HG03571 (cell line): Measurements from ENCODE around the gene METAP1.
"Not testable (repeated sequence)": the region's sequence is repeated elsewhere in the genome, so short reads cannot be mapped to it uniquely, and the experiment has no call there.

Experiments used
- ATAC-seq: cut with Tn5 transposase; IDR thresholded peaks from one replicate; pipeline ENCODE4 v1.9.1; 2021; ENCODE audit not compliant: unreplicated experiment

The METAP1 gene

DNA sequence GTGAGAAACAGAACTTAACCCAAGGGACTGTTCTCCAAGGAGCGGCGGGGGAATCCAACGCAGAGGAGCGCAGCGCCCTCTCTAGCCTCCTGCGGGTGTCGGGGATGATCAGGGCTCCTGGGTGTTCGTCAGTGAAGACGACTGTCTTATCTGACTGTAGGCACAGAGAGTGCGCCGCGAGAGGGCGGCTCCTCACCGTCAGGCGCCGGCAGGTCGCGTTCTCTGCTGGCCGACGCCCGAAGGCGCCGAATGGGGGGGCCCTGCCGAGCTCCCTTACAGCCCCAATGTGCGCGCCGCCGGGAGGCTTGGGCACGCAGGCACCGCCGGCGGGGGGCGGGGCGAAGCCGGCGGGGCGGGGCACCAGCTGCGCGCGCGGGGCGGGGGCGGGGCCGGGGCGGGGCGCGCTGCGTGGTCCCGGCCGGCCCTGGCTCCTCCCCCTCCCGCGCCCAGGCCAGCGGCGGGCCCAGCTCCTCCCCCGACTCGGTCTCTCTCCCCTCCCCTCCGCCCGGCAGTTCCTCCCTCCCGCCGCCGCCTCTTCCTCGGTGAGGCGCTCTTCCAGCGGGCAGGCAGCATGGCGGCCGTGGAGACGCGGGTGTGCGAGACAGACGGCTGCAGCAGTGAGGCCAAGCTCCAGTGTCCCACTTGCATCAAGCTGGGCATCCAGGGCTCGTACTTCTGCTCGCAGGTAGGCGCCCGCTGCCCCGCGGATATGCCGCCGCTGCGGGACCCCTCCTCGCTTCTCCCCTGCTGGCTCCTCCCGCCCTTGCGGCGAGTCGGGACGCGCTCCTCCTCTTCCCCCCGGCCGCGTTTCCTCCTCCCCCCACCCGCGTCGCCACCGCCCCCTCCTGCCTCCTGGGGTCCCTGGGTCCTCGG lies at the start of gene METAP1:
TSS of gene METAP1 (plus strand) at position 539 of the 873 bp plus-strand sequence. CDS start at position 572, 33 bp downstream.
- ATAC-seq = peak; percentile 95

DNA sequence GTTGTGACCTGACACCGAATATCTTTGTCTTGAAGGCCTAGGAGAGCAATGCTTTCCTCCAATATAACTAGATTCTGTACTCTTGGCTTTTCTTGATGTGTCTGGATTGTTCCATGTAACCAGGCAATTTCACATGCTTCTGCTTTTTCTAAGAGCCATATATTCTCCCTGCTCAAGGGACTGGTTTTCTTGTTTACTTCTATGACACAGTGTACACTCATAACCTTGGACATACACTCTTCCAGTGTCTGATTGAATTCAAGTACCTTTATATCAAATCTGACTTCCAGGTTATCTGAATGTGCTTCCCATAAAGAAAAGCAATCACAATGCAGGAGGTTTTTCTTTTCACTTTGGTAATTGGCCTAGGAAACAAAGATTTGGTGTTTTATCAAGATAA lies 49.2 kb upstream of the METAP1 start:
- no peak for ATAC-seq

DNA sequence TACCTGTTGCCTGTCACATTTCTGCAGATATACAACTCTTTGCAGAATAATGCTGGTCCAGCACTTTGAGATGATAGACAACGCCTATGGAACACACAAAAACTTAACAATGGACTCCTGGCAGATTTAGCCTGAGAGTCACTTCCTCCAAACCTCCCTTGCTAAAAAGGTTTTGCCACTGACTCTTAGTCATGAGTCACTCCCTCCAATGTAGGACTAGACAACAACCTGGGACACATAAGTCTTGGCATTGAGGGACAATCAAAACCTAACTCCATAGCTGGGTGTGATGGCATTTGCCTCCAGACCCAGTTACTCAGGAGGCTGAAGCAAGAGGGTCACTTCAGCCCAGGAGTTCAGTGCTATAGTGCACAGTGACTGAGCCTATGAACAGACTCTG lies 44.6 kb upstream of the METAP1 start:
- ATAC-seq = no peak

DNA sequence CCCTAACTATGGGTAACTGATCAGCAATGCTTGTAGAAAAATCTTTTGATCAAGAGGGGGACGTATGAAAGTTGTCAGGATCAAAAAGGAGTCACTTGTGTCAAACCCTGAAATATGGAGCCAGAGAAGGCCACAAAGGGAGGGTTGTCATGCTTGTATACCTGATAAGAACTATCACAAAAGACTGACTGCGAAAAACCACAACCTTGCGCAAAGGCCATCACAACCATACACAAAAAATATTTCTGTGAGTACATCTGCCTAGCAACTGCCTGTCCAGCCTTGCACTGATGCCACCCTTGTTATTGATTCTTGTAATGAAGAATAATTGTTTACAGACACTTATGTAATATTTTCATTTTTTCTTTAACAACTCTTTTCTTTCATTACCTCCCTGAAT lies 43.8 kb upstream of the METAP1 start:
- ATAC-seq = no peak

DNA sequence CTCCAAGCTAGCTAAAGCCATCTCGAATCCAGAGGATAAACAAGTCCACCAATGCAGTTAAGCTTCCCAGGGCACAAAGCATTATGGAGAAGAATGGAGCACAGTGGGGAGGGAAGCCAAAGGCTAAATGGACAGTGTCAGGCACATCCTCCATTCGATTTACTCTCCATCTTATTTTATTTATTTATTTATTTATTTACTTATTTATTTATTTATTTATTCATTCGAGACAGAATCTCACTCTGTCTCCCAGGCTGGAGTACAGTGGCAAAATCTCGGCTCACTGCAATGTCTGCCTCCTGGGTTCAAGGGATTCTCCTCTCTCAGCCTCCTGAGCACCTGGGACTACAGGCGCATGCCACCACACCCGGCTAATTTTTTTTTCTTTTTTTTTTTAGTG lies 40.3 kb upstream of the METAP1 start:
- ATAC-seq = no peak

DNA sequence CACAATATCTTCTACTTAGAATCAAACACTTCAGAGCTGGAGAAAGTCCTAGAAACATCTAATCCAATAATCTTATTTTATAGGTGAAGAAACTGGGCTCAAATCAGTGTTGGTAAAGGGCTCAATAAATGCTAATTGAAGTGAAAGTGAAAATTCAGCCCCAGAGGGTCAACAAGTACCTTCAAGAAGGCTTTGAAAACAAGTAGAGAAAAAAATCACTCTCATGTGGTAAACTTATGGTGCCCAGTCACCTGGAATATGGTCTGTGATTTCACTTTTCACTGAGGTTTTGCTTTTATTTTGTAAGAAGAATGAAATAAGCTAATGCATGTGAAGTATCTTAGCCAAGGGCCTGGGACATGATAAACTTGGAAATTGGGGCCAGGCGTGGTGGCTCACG lies 37.5 kb upstream of the METAP1 start:
- no peak for ATAC-seq

DNA sequence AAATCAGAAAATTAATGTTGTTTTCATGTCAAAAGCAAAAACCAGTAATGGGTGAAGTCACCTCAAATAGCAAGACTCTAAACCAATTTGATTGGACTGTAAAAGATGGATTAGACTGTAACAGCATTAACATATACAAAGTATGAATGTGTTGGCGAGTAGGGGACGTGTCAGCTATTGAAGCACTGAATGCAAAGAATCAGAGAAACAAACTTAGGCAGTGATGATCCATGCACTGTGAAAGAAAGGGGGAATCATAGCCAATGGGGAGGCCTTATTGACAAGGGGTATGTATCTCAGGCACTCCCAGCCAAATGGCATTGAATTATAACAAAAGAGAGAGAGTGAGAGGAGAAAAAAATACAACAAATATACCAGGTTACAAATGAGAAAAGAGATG lies 36.1 kb upstream of the METAP1 start:
- no peak for ATAC-seq

DNA sequence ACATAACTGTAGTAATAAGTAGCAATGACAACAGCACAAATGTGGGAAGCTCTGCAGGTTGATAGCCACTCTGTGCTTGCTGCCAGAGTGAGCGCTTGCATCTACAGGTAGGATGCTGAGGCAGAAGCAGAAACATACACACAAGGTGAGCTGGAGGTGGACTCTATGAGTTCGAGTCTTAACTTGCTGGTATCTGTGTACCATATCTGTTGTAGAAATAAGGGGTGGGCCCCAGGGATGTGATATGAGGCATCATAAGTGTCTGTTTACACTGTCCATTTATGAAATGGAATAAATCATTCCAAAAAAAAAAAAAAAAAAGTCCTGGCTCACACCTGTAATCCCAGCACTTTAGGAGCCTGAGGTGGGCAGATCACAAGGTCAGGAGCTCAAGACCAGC lies 33.8 kb upstream of the METAP1 start:
- ATAC-seq = no peak

DNA sequence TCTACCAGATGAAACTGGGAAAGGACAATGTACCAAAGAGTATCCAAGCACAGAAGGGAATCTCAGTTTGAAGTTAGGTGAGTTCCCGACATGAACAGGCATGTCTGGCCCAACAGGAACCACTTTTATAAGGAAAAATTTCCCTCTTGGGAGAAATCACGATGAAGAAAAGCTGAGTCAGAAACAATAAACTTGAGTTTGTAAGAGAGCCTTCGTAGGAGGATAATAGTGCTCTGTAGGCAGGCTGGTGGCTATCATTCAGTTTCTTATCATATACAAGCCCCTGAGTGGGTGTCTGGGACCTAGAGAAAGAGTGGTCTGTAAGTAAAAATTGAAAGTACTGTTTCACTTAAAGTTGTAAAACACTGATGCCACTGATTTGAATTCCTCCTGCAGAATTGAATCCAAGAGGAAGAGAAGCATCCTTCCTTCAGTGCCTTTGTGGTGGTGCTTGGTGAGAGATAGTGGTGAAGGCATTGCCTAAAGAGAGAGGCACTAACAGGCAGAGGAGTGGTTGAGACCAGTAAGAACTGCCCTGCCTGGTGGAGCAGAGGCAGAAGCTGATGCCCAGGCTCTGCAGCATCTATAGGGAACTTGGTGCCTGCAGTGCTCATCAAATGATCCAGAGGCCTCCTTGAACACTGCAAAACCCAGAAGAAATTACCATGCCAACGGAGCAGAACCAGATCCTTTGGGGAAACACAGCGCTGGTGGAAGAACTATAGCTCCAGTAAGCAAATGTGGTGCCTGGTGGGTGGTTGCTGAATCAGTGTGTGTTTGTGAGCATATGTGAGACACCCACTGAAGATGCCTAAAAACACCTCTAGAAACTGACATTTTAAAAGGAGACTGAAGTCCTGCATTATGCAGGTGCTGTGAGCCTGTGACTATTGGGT lies 31.7 kb upstream of the METAP1 start:
- no peak for ATAC-seq

DNA sequence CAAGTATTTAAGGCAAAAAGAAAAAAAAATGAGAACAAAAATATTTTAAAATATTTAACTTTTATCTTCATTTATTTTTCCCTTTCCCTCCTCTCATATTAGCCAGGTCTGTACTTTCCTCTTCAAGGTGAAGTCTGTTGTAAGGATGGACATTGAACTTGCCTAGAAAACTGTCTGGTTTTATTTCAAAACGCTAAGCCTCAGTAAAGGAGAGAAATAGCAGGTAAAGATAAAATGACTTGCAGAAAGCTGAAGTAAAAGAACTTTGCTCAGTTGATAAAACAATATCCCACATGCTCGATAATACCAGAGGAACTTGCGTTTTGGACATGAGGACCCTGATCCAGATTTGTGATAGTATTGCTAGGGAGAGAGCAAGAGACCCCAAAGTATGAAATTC lies 28.6 kb upstream of the METAP1 start:
- ATAC-seq = no peak

DNA sequence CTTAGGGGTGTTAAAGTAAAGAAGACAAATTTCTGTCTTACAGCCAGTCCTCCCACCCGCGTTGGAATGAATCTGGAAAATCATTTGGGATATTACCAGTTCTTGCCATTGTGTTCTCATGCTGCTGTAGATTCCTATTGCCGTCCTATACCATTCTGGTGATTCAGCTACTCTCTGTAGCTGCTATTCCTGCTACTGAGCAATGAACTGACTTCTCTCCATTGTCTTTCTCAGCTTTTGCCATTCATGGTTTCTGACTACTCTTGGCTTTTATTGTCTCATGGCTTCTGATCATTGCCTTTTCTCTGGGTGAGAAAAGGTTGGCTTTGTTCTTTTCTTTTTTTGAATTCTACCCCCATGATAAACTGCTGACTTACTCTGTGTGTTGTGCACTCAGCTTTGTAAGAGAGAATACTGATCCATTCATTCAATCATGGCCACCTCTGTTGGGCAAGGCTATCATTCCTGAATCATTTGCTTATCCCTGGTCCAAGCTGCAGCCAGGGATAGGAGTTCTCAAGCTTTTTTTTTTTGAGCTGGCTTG lies 27.7 kb upstream of the METAP1 start:
- no peak for ATAC-seq

DNA sequence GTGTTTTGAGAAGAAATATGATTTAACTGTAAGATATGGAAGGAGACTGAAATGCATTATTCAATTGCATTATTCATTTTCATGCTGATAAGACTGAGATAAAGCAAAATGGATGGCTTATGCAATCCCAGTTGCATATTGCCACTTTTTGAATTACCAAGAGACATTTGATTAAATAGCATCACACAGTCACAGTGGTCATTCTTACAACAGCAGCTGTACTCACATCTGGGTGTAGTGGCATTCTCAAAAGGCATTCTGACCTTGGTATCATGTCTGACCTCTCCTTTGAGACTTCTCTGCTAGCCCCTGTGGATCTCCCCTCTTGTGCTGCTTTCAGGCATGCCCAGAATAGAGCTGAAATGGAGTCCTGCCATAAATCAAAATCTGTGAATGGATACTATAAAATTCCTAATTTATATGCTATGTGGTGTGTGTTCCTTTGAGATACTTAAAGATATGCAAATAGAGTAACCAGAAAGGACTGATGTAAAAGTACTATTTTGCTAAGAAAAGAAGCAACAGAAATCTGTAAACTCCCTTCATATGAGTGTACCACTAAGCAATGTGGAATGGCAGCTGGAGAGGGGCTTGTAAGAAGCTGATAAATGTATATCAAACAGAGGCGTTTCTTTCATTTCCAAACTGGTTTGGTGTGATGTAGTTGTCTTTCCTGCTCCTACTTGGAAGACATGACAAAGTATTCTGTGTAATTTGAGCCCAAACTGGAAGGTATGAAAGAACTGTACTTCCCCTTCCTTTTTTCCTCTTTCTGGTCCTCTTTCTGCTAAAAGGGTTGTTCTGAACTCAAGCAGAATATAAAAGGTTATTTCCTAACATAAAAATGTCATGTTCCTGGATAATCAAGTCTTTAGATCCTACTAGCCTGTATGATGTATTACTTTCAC lies 25.4 kb upstream of the METAP1 start:
- no peak for ATAC-seq

DNA sequence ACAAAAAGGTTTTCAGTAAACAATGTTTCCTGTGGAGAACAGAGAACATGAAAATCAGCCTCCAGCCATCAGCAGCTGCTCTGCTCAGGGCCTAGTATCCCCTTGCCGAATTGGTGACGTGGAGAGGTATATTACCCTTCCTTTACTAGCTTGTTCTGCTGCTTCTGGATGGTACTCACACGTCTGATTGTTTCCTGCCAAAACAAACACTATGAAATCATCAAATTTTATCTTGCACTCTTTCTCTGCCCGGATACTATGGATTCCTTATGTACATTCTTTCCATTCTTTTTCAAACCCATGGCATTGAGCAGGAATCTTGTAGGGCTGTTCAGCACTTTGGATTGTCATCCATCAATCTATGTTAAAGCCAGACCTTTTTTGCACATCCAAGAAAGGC lies 18.8 kb upstream of the METAP1 start:
- no peak for ATAC-seq

DNA sequence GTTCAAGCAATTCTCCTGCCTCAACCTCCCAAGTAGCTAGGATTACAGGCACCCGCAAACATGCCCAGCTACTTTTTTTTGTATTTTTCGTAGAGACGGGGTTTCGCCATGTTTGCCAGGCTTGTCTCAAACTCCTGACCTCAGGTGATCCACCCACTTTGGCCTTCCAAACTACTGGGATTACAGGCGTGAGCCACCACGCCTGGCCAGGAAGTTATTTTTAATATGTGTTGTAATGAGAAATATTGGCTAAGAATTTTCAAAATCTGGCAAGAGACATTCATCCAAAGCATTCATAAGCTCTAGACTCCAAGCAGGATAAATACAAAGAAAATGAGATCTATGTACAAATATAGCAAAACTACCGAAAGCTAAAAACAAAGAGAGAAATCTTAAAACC lies 18.0 kb upstream of the METAP1 start:
- no peak for ATAC-seq

DNA sequence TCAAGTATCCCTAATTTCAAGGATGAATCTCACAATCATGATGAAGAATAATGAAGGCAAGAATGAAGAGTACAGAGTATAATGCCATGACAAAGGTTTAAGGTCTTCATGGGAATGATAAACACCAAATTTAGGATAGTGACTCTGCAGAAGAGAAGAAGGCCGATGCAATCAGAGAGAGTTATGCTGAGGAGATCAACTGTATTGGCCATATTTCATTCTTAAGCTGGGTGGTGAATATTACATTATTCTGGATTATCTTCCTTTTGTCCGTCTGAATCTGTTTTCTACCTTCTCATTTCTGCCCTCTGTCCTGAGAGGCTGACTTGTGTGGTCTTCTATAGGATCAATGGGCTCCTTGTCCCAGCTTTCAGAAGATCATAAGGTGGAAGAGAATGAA lies 7.8 kb upstream of the METAP1 start:
- ATAC-seq = no peak

DNA sequence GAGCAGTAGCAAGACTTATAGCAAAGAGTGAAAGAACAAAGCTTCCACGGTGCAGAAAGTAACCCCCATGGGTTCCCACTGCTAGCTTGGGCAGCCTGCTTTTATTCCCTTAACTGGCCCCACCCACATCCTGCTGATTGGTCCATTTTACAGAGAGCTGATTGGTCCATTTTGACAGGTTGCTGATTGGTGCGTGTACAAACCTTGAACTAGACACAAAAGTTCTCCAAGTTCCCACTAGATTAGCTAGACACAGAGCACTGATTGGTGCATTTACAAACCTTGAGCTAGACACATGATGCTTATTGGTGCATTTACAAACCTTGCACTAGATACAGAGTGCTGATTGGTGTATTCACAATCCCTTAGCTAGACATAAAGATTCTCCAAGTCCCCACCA lies 2.7 kb upstream of the METAP1 start:
- not testable (repeated sequence) for ATAC-seq

DNA sequence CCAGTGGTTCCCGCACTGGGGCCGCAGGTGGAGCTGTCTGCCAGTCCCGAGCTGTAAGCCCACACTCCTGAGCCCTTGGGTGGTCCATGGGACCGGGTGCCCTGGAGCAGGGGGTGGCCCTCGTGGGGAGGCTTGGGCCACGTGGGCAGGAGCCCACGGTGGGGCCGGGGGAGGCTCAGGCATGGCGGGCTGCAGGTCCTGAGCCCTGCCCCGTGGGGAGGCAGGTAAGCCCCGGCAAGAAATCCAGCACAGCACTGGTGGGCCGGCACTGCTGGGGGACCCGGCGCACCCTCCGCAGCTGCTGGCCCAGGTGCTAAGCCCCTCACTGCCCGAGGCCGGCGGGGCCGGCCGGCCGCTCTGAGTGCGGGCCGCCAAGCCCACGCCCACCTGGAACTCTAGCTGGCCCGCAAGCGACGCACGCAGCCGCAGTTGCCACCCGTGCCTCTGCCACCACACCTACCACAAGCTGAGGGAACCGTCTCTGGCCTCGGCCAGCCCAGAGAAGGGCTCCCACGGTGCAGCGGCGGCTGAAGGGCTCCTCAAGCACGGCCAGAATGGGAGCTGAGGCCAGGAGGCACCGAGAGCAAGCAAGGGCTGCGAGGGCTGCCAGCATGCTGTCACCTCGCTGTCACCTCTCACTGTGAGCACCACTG lies 2.0 kb upstream of the METAP1 start:
- ATAC-seq = no peak

DNA sequence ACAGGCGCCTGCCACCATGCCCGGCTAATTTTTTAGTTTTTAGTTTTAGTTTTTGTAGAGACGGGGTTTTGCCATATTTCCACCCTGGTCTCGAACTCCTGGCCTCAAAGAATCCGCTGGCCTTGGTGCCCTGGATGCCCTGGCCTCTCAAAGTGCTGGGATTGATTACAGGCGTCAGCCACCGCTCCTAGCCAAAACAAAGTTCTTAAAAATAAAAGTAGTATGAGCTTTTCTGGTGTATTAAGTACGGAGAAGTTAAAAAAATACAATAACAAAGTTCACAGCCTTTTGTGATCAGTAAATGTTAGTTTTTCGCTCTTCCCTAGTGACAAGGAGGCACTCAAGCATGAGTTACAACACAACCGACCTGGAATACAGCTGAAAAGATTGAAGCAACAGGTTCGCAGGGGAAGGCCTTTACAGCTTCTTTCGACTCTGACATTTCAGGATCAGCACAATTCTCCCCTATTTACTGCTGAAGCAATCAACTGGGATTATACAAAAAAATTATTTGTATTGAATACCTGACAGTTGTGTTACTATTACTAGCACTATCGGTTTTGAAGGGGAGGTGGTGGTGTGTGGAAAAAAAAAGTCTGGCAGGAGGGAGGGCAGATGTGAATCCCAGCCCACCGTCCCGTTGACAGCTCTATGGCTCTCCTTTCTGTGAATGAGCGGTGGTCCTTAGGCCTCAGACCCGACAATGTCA lies 893 bp upstream of the METAP1 start:
- no peak for ATAC-seq

DNA sequence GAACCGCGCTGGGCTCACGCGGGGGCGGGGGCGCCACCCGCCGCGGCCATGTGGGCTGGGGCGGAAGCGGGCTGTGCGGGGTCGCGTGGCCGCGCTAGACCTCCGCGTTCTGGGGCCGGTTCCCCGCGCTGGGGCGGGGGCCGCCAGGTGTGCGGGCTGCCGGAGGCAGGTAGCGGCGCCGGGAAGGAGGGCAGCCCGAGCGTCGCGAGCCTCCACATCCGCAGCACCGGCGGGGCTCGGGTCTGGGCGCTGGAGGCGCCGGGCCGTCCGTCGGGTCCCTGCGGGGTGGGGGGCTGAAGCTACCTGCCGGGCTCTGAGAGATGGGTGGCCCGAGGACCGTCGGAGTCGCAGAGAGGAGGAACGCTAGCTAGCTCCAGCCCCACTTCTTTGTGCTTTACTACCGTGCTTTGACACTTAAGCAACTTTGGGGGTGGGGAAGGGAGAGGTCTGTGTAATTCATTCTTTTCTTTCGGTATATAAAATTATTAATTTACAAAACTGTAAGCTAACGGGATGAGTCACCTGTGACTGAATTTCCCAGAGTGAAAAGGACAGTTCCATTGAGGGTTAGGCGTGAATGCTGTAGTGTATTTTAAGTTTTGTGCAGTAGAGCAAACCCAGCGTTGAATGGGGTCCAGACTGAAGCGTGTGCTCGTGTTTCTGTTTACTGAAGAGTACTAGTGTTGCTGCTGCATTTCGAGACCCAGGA lies 689 bp downstream of the METAP1 start:
- peak; percentile 22 for ATAC-seq
